ENCODE results near the gene SCARB1.
A peak's percentile ranks its signal among the peaks of the same experiment; 100 is the strongest.

Gene SCARB1

GRCh38 chr12:124740691-124741137, 123.0 kb downstream of the SCARB1 start:
- DNase-seq, result peak; percentile 91 to 93 (median 91)

- DNase-seq, result peak; percentile 62 to 75 (median 69)
Observed at GRCh38 chr12:124739953-124740561, 123.6 kb downstream of the SCARB1 start.

GRCh38 chr12:124738636-124739467, 124.8 kb downstream of the SCARB1 start:
- no peak for DNase-seq

- DNase-seq, result no peak
Observed at GRCh38 chr12:124737772-124738635, 125.7 kb downstream of the SCARB1 start.

- peak; percentile 64 to 72 (median 68) for DNase-seq
Observed at GRCh38 chr12:124737040-124737419, 126.6 kb downstream of the SCARB1 start.

- DNase-seq, result no peak
Observed at GRCh38 chr12:124736115-124737039, 127.3 kb downstream of the SCARB1 start.

- DNase-seq, result peak; percentile 91 to 94 (median 94)
Observed at GRCh38 chr12:124734224-124734788, 129.4 kb downstream of the SCARB1 start.

GRCh38 chr12:124733086-124733485, 130.6 kb downstream of the SCARB1 start:
- DNase-seq, result no peak

- DNase-seq, result no peak
Observed at GRCh38 chr12:124732275-124733075, 131.2 kb downstream of the SCARB1 start.

- DNase-seq, result no peak
Observed at GRCh38 chr12:124731869-124732268, 131.8 kb downstream of the SCARB1 start.

- no peak for DNase-seq
Observed at GRCh38 chr12:124730455-124730932, 133.2 kb downstream of the SCARB1 start.

- no peak for DNase-seq
Observed at GRCh38 chr12:124727922-124728321, 135.7 kb downstream of the SCARB1 start.

- peak; percentile 95 to 98 (median 96) for DNase-seq
Observed at GRCh38 chr12:124727264-124727800, 136.3 kb downstream of the SCARB1 start.
